SK-N-MC (cell line): Measurements from ENCODE around the gene AHNAK.

Experiments used
- DNase-seq: peaks from one replicate; pipeline ENCODE4 v3.0.0-alpha.2; 2011; ENCODE audit warnings: low read depth, low spot score
- H3K27ac ChIP-seq: fragments of 200-600 bp; sonication (generic); 2 replicates; pipeline ENCODE4 v1.5.1; 2016; ENCODE audit warnings: mixed run types
- H3K36me3 ChIP-seq: fragments of 200-600 bp; sonication (generic); 2 replicates; pipeline ENCODE4 v1.6.1; 2017; ENCODE audit warnings: antibody characterized with exemption, low read length, mixed read lengths; ENCODE audit not compliant: insufficient read depth
- H3K4me3 ChIP-seq: fragments of 200-600 bp; sonication (generic); 2 replicates; pipeline ENCODE4 v1.5.1; 2016
- H3K9ac ChIP-seq: fragments of 200-600 bp; sonication (generic); 2 replicates; pipeline ENCODE4 v1.8.0; 2017; ENCODE audit warnings: mixed run types, mixed read lengths; ENCODE audit not compliant: insufficient read length
- H3K9me3 ChIP-seq: fragments of 200-600 bp; sonication (generic); 2 replicates; pipeline ENCODE4 v1.6.1; 2017; ENCODE audit warnings: low read depth, mild to moderate bottlenecking, antibody characterized with exemption, low read length, moderate library complexity, mixed read lengths
- EZH2 ChIP-seq: fragments of 200-600 bp; sonication (generic); IDR thresholded peaks from one replicate; pipeline ENCODE4 v1.6.1; 2017; ENCODE audit warnings: antibody characterized with exemption
- FOXP2 ChIP-seq: optimal IDR thresholded peaks from 2 replicates; pipeline ENCODE3; 2011; ENCODE audit warnings: mild to moderate bottlenecking, moderate library complexity; ENCODE audit not compliant: insufficient read depth; ENCODE audit errors: extremely low read length, control extremely low read depth
- POLR2AphosphoS5 ChIP-seq: IDR thresholded peaks from 2 replicates; pipeline ENCODE4 v1.6.1; 2012; ENCODE audit warnings: mild to moderate bottlenecking, low read depth, low read length, borderline replicate concordance

Gene AHNAK

GRCh38 chr11:62427630-62428233 lies 118.9 kb downstream of the AHNAK start:
- H3K4me3 ChIP-seq = no peak overlapping the region
- H3K27ac ChIP-seq = no peak overlapping the region
- H3K36me3 ChIP-seq = no peaks in the 10 kb centered on the region
- no peak overlapping the region for H3K9ac ChIP-seq
- no peak for TF ChIP-seq EZH2
- TF ChIP-seq FOXP2 = no peak
- TF ChIP-seq POLR2AphosphoS5 = no peak
- no peak for DNase-seq
- H3K9me3 ChIP-seq = no peaks in the 10 kb centered on the region

GRCh38 chr11:62423012-62423411 lies 123.6 kb downstream of the AHNAK start:
- H3K4me3 ChIP-seq = 0 out of 2 replicates have a peak overlapping the region, but pooled peaks have one; percentile 14
- TF ChIP-seq POLR2AphosphoS5 = no peak
- TF ChIP-seq EZH2 = no peak
- no peak for TF ChIP-seq FOXP2
- no peaks in the 10 kb centered on the region for H3K9me3 ChIP-seq
- no peak overlapping the region for H3K9ac ChIP-seq
- no peaks in the 10 kb centered on the region for H3K36me3 ChIP-seq
- peak overlapping the region; percentile 17; the same call in 1 of the 2 replicates for H3K27ac ChIP-seq
- no peak for DNase-seq

- Histone ChIP-seq H3K9me3 (no peaks in the 10 kb centered on the region), H3K36me3 (no peaks in the 10 kb centered on the region), H3K27ac (peak overlapping the region; percentile 31; the same call in 1 of the 2 replicates), H3K4me3 (no peak overlapping the region), H3K9ac (no peak overlapping the region)
- no peak for TF ChIP-seq EZH2
- TF ChIP-seq POLR2AphosphoS5 = no peak
- no peak for TF ChIP-seq FOXP2
- DNase-seq = no peak
Observed at GRCh38 chr11:62421996-62422395, 124.6 kb downstream of the AHNAK start.

GRCh38 chr11:62420882-62421281 lies 125.7 kb downstream of the AHNAK start:
- DNase-seq = no peak
- Histone ChIP-seq H3K27ac (no peak overlapping the region), H3K9me3 (no peaks in the 10 kb centered on the region), H3K9ac (no peak overlapping the region), H3K4me3 (no peak overlapping the region), H3K36me3 (no peaks in the 10 kb centered on the region)
- TF ChIP-seq EZH2 (no peak), FOXP2 (no peak), POLR2AphosphoS5 (no peak)

- H3K36me3 ChIP-seq = no peaks in the 10 kb centered on the region
- H3K9ac ChIP-seq = peak overlapping the region; percentile 36
- peak overlapping the region; percentile 83 for H3K27ac ChIP-seq
- no peaks in the 10 kb centered on the region for H3K9me3 ChIP-seq
- peak overlapping the region; percentile 50 for H3K4me3 ChIP-seq
- TF ChIP-seq FOXP2 = no peak
- no peak for TF ChIP-seq EZH2
- TF ChIP-seq POLR2AphosphoS5 = no peak
- DNase-seq = no peak
Observed at GRCh38 chr11:62419943-62420342, 126.7 kb downstream of the AHNAK start.

GRCh38 chr11:62419314-62419929 lies 127.2 kb downstream of the AHNAK start:
- no peaks in the 10 kb centered on the region for H3K36me3 ChIP-seq
- TF ChIP-seq FOXP2 = no peak
- TF ChIP-seq POLR2AphosphoS5 = no peak
- TF ChIP-seq EZH2 = no peak
- no peaks in the 10 kb centered on the region for H3K9me3 ChIP-seq
- peak overlapping the region; percentile 83 for H3K27ac ChIP-seq
- H3K9ac ChIP-seq = peak overlapping the region; percentile 36
- no peak for DNase-seq
- peak overlapping the region; percentile 50 for H3K4me3 ChIP-seq

GRCh38 chr11:62418733-62419132 lies 127.9 kb downstream of the AHNAK start, which contains the start of gene SCGB1A1:
TSS of gene SCGB1A1 (plus strand) at chr11:62419033. CDS start at chr11:62419096, 63 bp downstream.
- DNase-seq = no peak
- peak within 1 kb of the TSS; percentile 36 for H3K9ac ChIP-seq
- H3K36me3 ChIP-seq = no peaks in the 10 kb centered on the region
- TF ChIP-seq EZH2 (no peak), POLR2AphosphoS5 (no peak), FOXP2 (no peak)
- H3K9me3 ChIP-seq = no peaks in the 10 kb centered on the region
- peak within 1 kb of the TSS; percentile 50 for H3K4me3 ChIP-seq
- H3K27ac ChIP-seq = peak within 1 kb of the TSS; percentile 83

- H3K4me3 ChIP-seq = no peak overlapping the region
- H3K36me3 ChIP-seq = no peaks in the 10 kb centered on the region
- H3K27ac ChIP-seq = no peak overlapping the region
- DNase-seq = no peak
- H3K9me3 ChIP-seq = no peaks in the 10 kb centered on the region
- H3K9ac ChIP-seq = no peak overlapping the region
- TF ChIP-seq EZH2 = no peak
- no peak for TF ChIP-seq FOXP2
- TF ChIP-seq POLR2AphosphoS5 = no peak
Observed at GRCh38 chr11:62418136-62418535, 128.5 kb downstream of the AHNAK start.
